ENCODE measurements around the gene RIPK1. TPM values are rescaled to one million over a fixed set of nuclear protein-coding genes. Genes with fewer than 3 reads are reported as not detected.

RIPK1 gene
- total RNA-seq, 4 donors from 2014 or later, result 12.1 to 46.0 (median 34.6) TPM

- DNase-seq, result no peak
- intact Hi-C loops (cut with DNase I; ENCODE audit: low total_unique reads), result no loop called here
- TF ChIP-seq POLR2A (IDR thresholded peaks at IDR 0.05), result no peak
- TF ChIP-seq CTCF (IDR thresholded peaks at IDR 0.05), result no peak
- no peak for TF ChIP-seq EP300 (IDR thresholded peaks at IDR 0.05; ENCODE audit: low read depth)
- no peak for TF ChIP-seq POLR2AphosphoS5 (IDR thresholded peaks at IDR 0.05)
- Histone ChIP-seq H3K27ac (no peak overlapping the region), H3K27me3 (no peaks in the 10 kb centered on the region), H3K9me3 (no peaks in the 10 kb centered on the region), H3K36me3 (peaks cover 0 to 78% (median 25%) of the 10 kb centered on the region in 4 donors), H3K4me3 (no peak overlapping the region), H3K4me1 (no peaks in the 10 kb centered on the region)
- WGBS, 2 donors (ENCODE audit: low coverage in 1 of 2), result 84% methylated on average over 10 of the region's 10 CpGs; no CpG with 5 or more reads in 1 of the 2 donors
- in situ Hi-C loops (cut with MboI; ENCODE audit: low pct_ligation_motif_present in 1 of 4, low pct_unique_long_range_greater_than_20kb in 1 of 4, low sequenced_read_pairs in 3 of 4), result loop anchor here in 2 of 4 donors (25.0 kb wide), 1 partner anchor 628 kb away; no protein-coding TSS in a partner anchor
These were observed 40.6 kb downstream of the RIPK1 start for GRCh38 chr6:3108746-3109414.

GRCh38 chr6:3109761-3110160 is 41.5 kb downstream of the RIPK1 start:
- TF ChIP-seq POLR2A (IDR thresholded peaks at IDR 0.05) (no peak), CTCF (IDR thresholded peaks at IDR 0.05) (no peak), EP300 (IDR thresholded peaks at IDR 0.05; ENCODE audit: low read depth) (no peak), POLR2AphosphoS5 (IDR thresholded peaks at IDR 0.05) (no peak)
- Histone ChIP-seq H3K4me3 (no peak overlapping the region), H3K9me3 (no peaks in the 10 kb centered on the region), H3K27me3 (no peaks in the 10 kb centered on the region), H3K4me1 (no peaks in the 10 kb centered on the region), H3K36me3 (peaks cover 0 to 78% (median 25%) of the 10 kb centered on the region in 4 donors), H3K27ac (no peak overlapping the region)
- intact Hi-C loops (cut with DNase I; ENCODE audit: low total_unique reads), result no loop called here
- 86 to 89% methylated on average over 3 of the region's 3 CpGs for WGBS, 2 donors (ENCODE audit: low coverage in 1 of 2)
- in situ Hi-C loops (cut with MboI; ENCODE audit: low pct_ligation_motif_present in 1 of 4, low pct_unique_long_range_greater_than_20kb in 1 of 4, low sequenced_read_pairs in 3 of 4), result loop anchor here in 2 of 4 donors (25.0 kb wide), 1 partner anchor 628 kb away; no protein-coding TSS in a partner anchor
- no peak for DNase-seq

GRCh38 chr6:3114377-3114776 is 46.1 kb downstream of the RIPK1 start:
- Histone ChIP-seq H3K4me3 (no peak overlapping the region), H3K36me3 (peaks cover 0 to 44% (median 10%) of the 10 kb centered on the region in 4 donors), H3K9me3 (no peaks in the 10 kb centered on the region), H3K27me3 (no peaks in the 10 kb centered on the region), H3K27ac (no peak overlapping the region), H3K4me1 (peaks cover 3 to 11% (median 5%) of the 10 kb centered on the region in 4 donors)
- in situ Hi-C loops (cut with MboI; ENCODE audit: low pct_ligation_motif_present in 1 of 4, low pct_unique_long_range_greater_than_20kb in 1 of 4, low sequenced_read_pairs in 3 of 4) (loop anchor here in 2 of 4 donors (25.0 kb wide), 1 partner anchor 623 kb away; no protein-coding TSS in a partner anchor), intact Hi-C loops (cut with DNase I; ENCODE audit: low total_unique reads) (no loop called here)
- no peak for TF ChIP-seq POLR2A (IDR thresholded peaks at IDR 0.05)
- TF ChIP-seq CTCF (IDR thresholded peaks at IDR 0.05), result no peak
- TF ChIP-seq EP300 (IDR thresholded peaks at IDR 0.05; ENCODE audit: low read depth), result no peak
- no peak for TF ChIP-seq POLR2AphosphoS5 (IDR thresholded peaks at IDR 0.05)
- no peak for DNase-seq
- 98% methylated on average over 6 of the region's 6 CpGs; no CpG with 5 or more reads in 1 of the 2 donors for WGBS, 2 donors (ENCODE audit: low coverage in 1 of 2)

GRCh38 chr6:3117912-3118352 is 49.6 kb downstream of the RIPK1 start:
- WGBS, 2 donors (ENCODE audit: low coverage in 1 of 2), result 19 to 20% methylated on average over 5 to 6 of the region's 8 CpGs
- Histone ChIP-seq H3K27me3 (no peaks in the 10 kb centered on the region), H3K9me3 (no peaks in the 10 kb centered on the region), H3K4me1 (peaks cover 6 to 18% (median 10%) of the 10 kb centered on the region in 4 donors), H3K27ac (peak overlapping the region; percentile 91 to 96 (median 92)), H3K36me3 (peaks cover 0 to 19% (median 3%) of the 10 kb centered on the region in 4 donors), H3K4me3 (peak overlapping the region in 3 of 4 donors; percentile 71 to 77 (median 72))
- TF ChIP-seq POLR2A (IDR thresholded peaks at IDR 0.05) (no peak), CTCF (IDR thresholded peaks at IDR 0.05) (no peak), POLR2AphosphoS5 (IDR thresholded peaks at IDR 0.05) (no peak), EP300 (IDR thresholded peaks at IDR 0.05; ENCODE audit: low read depth) (no peak)
- intact Hi-C loops (cut with DNase I; ENCODE audit: low total_unique reads), result no loop called here
- DNase-seq, result no peak
- in situ Hi-C loops (cut with MboI; ENCODE audit: low pct_ligation_motif_present in 1 of 4, low pct_unique_long_range_greater_than_20kb in 1 of 4, low sequenced_read_pairs in 3 of 4), result loop anchor here in 2 of 4 donors (25.0 kb wide), 1 partner anchor 619 kb away; no protein-coding TSS in a partner anchor
